A549 (cell line): ENCODE results near the gene ICAM5.

Experiments
- CHD4 ChIP-seq: fragments of 200-600 bp; sonication (generic); IDR thresholded peaks from 2 replicates; pipeline ENCODE4 v1.6.1; 2016; ENCODE audit warnings: antibody characterized with exemption, mild to moderate bottlenecking, borderline replicate concordance
- EP300 ChIP-seq, 2 experiments: fragments of >200 bp; sonication (Bioruptor Twin); formaldehyde crosslinking; IDR thresholded peaks; 2 replicates in 1 of 2; 3 replicates in 1 of 2; pipeline ENCODE4 v1.6.1; 2016 to 2017
- JUNB ChIP-seq: fragments of >200 bp; sonication (Bioruptor Twin); formaldehyde crosslinking; IDR thresholded peaks from 2 replicates; pipeline ENCODE4 v1.6.1; 2016
- KDM1A ChIP-seq: fragments of 200-600 bp; sonication (generic); IDR thresholded peaks from 2 replicates; pipeline ENCODE4 v1.6.1; 2016; ENCODE audit warnings: low read depth, mild to moderate bottlenecking
- MAZ ChIP-seq: fragments of 150-350 bp; IDR thresholded peaks from 2 replicates; pipeline ENCODE4 v1.6.1; 2014; ENCODE audit warnings: antibody characterized with exemption, low read depth, low read length, borderline replicate concordance
- MYC ChIP-seq: IDR thresholded peaks from 2 replicates; pipeline ENCODE4 v1.6.1; 2012; ENCODE audit warnings: mild to moderate bottlenecking, inconsistent platforms, low read length, improper control_type of control experiment, borderline replicate concordance
- POLR2A ChIP-seq: IDR thresholded peaks from 2 replicates; pipeline ENCODE4 v1.6.1; 2012; ENCODE audit warnings: mild to moderate bottlenecking, low read length
- RAD21 ChIP-seq, 2 experiments: fragments of >200 bp in 1 of 2; sonication (Bioruptor Twin) in 1 of 2; formaldehyde crosslinking in 1 of 2; IDR thresholded peaks in 1 of 2; conservative IDR thresholded peaks in 1 of 2; 2 replicates in 1 of 2; 3 replicates in 1 of 2; pipeline ENCODE4 v1.6.1; 2012 to 2018; ENCODE audit warnings: inconsistent platforms in 1 of 2
- RCOR1 ChIP-seq: fragments of 150-350 bp; IDR thresholded peaks from 2 replicates; pipeline ENCODE4 v1.6.1; 2014; ENCODE audit warnings: antibody characterized with exemption, low read length, low read depth
- SMC3 ChIP-seq: fragments of >200 bp; sonication (Bioruptor Twin); formaldehyde crosslinking; IDR thresholded peaks from 3 replicates; pipeline ENCODE4 v1.6.1; 2018; ENCODE audit warnings: inconsistent platforms
- TFCP2L1 ChIP-seq: fragments of 250-450 bp; sonication (Bioruptor Pico); IDR thresholded peaks from 2 replicates; pipeline ENCODE4 v1.5.0; 2021; ENCODE audit warnings: mild to moderate bottlenecking
- ZC3H11A ChIP-seq: fragments of 450-650 bp; IDR thresholded peaks from 2 replicates; pipeline ENCODE4 v1.6.1; 2014; ENCODE audit warnings: antibody characterized with exemption, mild to moderate bottlenecking
- TF ChIP-seq, protein P1 (sequence below): fragments of >200 bp; sonication (Bioruptor Twin); formaldehyde crosslinking; IDR thresholded peaks from 3 replicates; pipeline ENCODE4 v1.5.1; 2016
- TF ChIP-seq, protein P2 (sequence below): fragments of 200-600 bp; sonication (generic); IDR thresholded peaks from 2 replicates; pipeline ENCODE4 v1.6.1; 2016; ENCODE audit warnings: antibody characterized with exemption, mild to moderate bottlenecking, moderate library complexity

DNA sequence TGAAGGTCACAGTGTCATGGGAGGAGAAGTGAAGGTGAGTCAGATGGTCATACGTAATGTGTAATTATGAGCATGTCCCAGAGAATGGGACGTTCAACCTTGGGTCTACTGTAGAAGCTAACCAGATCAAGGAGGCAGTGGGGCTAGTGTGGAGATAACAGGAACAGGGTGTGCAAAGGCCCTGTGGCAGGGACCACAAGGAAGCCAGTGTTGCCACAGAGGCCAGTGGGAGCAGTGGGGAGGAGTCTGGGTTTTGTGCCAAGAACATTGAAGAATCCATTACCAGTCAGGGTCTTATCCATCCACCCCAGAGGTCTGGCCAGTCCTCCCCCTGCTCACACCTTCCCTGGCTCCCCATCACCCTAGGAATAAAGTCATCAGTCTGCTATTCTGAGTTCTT lies 34.4 kb upstream of the ICAM5 start:
- TF ChIP-seq, protein P1, sequence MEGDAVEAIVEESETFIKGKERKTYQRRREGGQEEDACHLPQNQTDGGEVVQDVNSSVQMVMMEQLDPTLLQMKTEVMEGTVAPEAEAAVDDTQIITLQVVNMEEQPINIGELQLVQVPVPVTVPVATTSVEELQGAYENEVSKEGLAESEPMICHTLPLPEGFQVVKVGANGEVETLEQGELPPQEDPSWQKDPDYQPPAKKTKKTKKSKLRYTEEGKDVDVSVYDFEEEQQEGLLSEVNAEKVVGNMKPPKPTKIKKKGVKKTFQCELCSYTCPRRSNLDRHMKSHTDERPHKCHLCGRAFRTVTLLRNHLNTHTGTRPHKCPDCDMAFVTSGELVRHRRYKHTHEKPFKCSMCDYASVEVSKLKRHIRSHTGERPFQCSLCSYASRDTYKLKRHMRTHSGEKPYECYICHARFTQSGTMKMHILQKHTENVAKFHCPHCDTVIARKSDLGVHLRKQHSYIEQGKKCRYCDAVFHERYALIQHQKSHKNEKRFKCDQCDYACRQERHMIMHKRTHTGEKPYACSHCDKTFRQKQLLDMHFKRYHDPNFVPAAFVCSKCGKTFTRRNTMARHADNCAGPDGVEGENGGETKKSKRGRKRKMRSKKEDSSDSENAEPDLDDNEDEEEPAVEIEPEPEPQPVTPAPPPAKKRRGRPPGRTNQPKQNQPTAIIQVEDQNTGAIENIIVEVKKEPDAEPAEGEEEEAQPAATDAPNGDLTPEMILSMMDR, result no peak
- TF ChIP-seq, protein P2, sequence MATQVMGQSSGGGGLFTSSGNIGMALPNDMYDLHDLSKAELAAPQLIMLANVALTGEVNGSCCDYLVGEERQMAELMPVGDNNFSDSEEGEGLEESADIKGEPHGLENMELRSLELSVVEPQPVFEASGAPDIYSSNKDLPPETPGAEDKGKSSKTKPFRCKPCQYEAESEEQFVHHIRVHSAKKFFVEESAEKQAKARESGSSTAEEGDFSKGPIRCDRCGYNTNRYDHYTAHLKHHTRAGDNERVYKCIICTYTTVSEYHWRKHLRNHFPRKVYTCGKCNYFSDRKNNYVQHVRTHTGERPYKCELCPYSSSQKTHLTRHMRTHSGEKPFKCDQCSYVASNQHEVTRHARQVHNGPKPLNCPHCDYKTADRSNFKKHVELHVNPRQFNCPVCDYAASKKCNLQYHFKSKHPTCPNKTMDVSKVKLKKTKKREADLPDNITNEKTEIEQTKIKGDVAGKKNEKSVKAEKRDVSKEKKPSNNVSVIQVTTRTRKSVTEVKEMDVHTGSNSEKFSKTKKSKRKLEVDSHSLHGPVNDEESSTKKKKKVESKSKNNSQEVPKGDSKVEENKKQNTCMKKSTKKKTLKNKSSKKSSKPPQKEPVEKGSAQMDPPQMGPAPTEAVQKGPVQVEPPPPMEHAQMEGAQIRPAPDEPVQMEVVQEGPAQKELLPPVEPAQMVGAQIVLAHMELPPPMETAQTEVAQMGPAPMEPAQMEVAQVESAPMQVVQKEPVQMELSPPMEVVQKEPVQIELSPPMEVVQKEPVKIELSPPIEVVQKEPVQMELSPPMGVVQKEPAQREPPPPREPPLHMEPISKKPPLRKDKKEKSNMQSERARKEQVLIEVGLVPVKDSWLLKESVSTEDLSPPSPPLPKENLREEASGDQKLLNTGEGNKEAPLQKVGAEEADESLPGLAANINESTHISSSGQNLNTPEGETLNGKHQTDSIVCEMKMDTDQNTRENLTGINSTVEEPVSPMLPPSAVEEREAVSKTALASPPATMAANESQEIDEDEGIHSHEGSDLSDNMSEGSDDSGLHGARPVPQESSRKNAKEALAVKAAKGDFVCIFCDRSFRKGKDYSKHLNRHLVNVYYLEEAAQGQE, result no peak
- no peak for TF ChIP-seq CHD4
- no peak for TF ChIP-seq MYC
- TF ChIP-seq ZC3H11A, result no peak
- TF ChIP-seq SMC3, result no peak
- TF ChIP-seq TFCP2L1 (CRISPR knock-in tag), result no peak
- TF ChIP-seq EP300 (IDR thresholded peaks at IDR 0.05), result no peak
- TF ChIP-seq RAD21 (conservative IDR thresholded peaks at IDR 0.05 in 1 of 2, IDR thresholded peaks at IDR 0.05 in 1 of 2), result no peak
- TF ChIP-seq POLR2A, result no peak
- TF ChIP-seq MAZ, result no peak
- TF ChIP-seq KDM1A, result no peak
- TF ChIP-seq JUNB, result no peak
- no peak for TF ChIP-seq RCOR1
